HG03432 (cell line): ENCODE results near the gene FOXF1.

ENCODE experiments used
- ATAC-seq: cut with Tn5 transposase; IDR thresholded peaks from one replicate; pipeline ENCODE4 v1.9.1; 2021; ENCODE audit warnings: mild to moderate bottlenecking, moderate library complexity; ENCODE audit not compliant: unreplicated experiment

The FOXF1 gene

GRCh38 chr16:86515777-86516622 lies 5.7 kb downstream of the FOXF1 start:
- no peak for ATAC-seq

- ATAC-seq: no peak
Observed at GRCh38 chr16:86516623-86517003, 6.3 kb downstream of the FOXF1 start.

GRCh38 chr16:86517033-86517432 lies 6.7 kb downstream of the FOXF1 start:
- no peak for ATAC-seq

GRCh38 chr16:86517652-86518258 lies 7.4 kb downstream of the FOXF1 start:
- ATAC-seq: no peak

- ATAC-seq: no peak
Observed at GRCh38 chr16:86519007-86519648, 8.8 kb downstream of the FOXF1 start.

- ATAC-seq: no peak
Observed at GRCh38 chr16:86519649-86520316, 9.5 kb downstream of the FOXF1 start.

GRCh38 chr16:86520317-86521210 lies 10.2 kb downstream of the FOXF1 start:
- no peak for ATAC-seq

- ATAC-seq: no peak
Observed at GRCh38 chr16:86521236-86522197, 11.2 kb downstream of the FOXF1 start.

GRCh38 chr16:86522634-86523033 lies 12.3 kb downstream of the FOXF1 start:
- no peak for ATAC-seq

GRCh38 chr16:86523166-86523740 lies 12.9 kb downstream of the FOXF1 start:
- no peak for ATAC-seq

- no peak for ATAC-seq
Observed at GRCh38 chr16:86524029-86524428, 13.7 kb downstream of the FOXF1 start.

- ATAC-seq: no peak
Observed at GRCh38 chr16:86525696-86526095, 15.4 kb downstream of the FOXF1 start.

- no peak for ATAC-seq
Observed at GRCh38 chr16:86527366-86527765, 17.0 kb downstream of the FOXF1 start.

GRCh38 chr16:86528061-86528929 lies 18.0 kb downstream of the FOXF1 start:
- ATAC-seq: no peak

- ATAC-seq: no peak
Observed at GRCh38 chr16:86529160-86529559, 18.8 kb downstream of the FOXF1 start.

- ATAC-seq: no peak
Observed at GRCh38 chr16:86530251-86531190, 20.2 kb downstream of the FOXF1 start.

- ATAC-seq: no peak
Observed at GRCh38 chr16:86531191-86531545, 20.8 kb downstream of the FOXF1 start.
